Body of pancreas (tissue), 4 donors: ENCODE results near the gene LRRC8C.

Experiments used
- CTCF ChIP-seq, 7 experiments: fragments of 450-650 bp in 4 of 7; fragments of 200-600 bp in 3 of 7; sonication (generic) in 3 of 7; IDR thresholded peaks; one replicate each; pipeline ENCODE4 v1.5.1; 2016 to 2019; ENCODE audit warnings: antibody characterized with exemption in 7 of 7
- POLR2A ChIP-seq, 3 donors: fragments of 450-650 bp; IDR thresholded peaks; one replicate each; pipeline ENCODE4 v1.6.1; 2016; ENCODE audit warnings: antibody characterized with exemption in 3 of 3, mild to moderate bottlenecking in 2 of 3

GRCh38 chr1:89600451-89601224, 32.3 kb upstream of the LRRC8C start:
- no peak for TF ChIP-seq CTCF (IDR thresholded peaks at IDR 0.05)
- TF ChIP-seq POLR2A (IDR thresholded peaks at IDR 0.05) = no peak
